NCI-H2227 treated with DMSO at 0.1 percent for 48 hours (cell line): ENCODE data around the gene MT1H.

Experiments used
- DNase-seq: peaks from one replicate; lab custom pipeline; 2025; lab: John Stamatoyannopoulos, UW

The MT1H gene

DNA sequence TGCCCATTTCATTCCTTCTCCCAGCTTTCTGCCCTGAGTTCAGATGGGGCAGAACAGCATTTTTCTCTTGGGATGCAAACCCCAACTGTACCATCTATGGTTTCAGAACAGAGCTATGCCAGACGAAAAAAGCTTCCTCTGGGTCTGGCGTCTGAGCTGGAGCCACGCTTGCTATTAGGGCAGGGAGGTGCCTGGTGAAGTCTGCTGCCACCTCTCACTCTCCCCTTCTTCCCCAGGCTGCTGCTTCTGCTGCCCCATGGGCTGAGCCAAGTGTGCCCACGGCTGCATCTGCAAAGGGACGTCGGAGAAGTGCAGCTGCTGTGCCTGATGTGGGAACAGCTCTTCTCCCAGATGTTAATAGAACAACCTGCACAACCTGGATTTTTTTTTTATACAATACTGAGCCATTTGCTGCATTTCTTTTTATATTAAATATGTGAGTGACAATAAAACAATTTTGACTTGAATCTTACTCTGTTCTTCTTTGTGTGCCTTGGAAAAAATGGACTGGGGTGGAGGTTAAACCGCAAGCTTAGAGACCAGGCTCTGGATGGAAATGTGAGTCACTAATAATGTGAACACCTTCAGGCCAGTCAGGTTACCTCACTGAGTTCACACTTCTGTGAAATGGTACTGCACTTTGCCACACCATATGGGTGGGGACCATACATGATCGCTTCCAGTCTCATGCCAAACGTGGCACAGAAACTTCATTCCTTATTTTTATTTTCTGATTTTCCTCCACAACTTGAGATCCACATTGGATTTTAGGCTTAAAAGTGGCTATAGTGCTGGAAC lies 32.8 kb upstream of the MT1H start:
- no peak for DNase-seq

DNA sequence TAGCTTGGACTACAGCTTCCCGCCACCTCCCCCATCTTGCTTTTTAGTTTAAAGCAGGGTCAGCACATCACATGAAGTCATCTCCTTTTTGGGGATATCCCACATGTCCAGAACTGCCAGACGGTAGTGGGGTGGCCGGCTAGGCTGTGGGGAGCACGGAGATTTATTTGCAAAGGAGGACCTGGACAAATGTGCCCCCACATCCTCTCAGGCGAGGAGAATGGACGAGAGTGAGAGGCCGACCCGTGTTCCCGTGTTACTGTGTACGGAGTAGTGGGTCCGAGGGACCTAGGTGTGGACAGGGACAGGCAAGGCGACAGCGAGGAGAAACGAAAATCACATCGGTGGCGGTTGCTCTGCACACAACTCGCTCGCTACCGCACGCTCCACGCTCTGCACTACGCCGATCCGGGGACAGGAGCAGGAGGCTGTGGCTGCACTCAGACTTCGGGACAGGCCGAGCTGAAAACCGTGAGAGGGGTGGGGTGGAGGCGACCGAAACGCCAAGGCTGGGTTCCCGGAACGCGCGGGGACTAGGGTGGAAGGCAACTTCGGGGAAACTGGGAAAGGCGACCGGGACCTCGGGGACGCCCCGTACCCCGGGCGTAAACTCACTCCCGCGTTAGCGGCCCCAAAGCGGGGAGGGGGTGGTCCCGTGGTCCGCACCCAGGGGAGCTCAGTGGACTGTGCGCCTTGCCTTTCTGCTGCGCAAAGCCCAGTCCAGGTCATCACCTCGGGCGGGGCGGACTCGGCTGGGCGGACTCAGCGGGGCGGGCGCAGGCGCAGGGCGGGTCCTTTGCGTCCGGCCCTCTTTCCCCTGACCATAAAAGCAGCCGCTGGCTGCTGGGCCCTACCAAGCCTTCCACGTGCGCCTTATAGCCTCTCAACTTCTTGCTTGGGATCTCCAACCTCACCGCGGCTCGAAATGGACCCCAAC lies 31.5 kb upstream of the MT1H start, which contains the start of gene MT1A:
TSS of gene MT1A (plus strand) at position 853 of the 937 bp plus-strand sequence. CDS start at position 926, 73 bp downstream.
- DNase-seq, result no peak

DNA sequence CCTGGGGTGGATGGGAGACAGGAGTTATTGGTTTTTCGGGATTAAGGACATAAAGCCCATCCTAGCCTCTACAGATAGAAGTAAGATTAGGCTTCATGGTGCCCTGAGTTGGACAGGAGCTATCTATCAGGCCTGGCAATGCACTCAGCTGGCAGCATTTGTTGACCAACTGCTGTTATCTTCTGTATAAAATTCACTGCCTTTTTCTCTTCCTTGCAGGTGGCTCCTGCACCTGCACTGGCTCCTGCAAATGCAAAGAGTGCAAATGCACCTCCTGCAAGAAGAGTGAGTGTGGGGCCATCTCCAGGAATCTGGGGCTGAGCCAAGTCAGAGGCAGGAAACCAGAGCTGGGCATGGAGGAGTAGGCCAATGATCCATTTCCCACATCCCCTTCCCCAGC lies 30.6 kb upstream of the MT1H start:
- no peak for DNase-seq

DNA sequence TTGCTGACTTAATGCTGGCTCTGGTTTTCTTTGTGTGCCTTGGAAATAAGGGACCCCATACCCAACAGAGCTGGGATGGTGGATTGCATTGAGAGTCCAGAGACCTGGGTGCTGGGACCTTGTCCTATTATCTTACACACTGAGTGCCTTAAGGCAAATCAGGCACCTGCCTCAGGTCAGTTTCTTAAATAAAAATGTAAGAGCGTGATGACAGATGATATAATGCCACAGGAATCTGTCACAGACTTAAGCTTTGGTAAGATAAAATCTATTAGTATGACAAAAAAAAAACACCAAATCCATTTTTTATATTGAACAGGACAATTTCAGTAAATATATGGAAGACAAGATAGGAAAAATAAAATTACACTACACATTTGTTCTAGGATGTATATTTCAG lies 29.5 kb upstream of the MT1H start:
- no peak for DNase-seq

DNA sequence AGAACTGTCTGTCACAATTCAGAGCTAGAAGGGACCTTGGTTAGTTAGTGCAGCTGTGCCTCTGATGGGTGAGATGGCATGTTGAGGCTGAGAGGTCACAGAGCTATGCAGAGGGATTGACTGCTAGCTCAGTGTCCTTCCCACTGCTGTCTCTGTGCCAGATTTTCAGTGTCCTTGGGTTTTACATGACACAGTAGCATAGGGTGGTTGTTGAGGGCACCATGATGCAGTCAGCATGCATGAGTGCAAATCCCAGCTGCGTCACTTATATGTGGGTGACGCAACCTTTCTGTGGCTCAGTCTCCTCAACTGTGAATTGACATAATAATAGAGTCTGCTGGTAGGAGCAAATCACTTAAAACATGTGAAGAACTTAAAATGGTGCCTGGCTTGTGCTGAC lies 28.4 kb upstream of the MT1H start:
- no peak for DNase-seq

DNA sequence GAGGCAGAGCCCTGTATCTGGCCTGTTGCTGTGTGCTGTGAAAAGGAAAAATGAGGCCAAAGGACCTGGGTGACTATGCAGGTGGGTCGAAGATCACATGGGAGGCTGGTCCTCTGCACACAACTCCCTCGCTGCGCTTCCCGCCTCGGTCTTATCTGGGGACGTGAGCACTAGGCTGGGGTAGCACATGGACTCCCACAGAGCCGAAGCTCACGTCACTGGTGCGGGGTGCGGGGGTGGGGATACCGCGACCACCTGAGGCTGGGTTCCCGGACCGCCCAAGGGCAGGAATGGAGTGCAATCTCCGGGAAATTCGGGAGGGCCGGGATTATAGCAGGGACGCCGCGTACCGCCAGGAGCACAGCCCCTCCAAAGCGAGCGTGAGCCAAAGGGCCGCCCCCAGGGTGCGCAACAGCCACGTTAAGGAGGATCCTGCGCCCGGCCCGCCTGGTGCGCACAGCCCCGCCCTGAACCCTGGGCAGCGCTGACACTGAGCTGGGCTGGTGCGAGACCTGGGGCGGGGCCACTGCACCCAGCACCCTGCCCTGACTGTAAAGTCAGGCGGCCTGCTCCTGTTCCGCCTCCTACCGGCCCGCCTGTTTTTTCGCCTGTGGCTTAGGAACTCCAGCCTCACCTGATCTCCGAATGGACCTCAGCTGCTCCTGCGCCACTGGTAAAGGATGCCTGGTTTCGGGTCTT lies 26.4 kb upstream of the MT1H start:
- DNase-seq, result no peak

DNA sequence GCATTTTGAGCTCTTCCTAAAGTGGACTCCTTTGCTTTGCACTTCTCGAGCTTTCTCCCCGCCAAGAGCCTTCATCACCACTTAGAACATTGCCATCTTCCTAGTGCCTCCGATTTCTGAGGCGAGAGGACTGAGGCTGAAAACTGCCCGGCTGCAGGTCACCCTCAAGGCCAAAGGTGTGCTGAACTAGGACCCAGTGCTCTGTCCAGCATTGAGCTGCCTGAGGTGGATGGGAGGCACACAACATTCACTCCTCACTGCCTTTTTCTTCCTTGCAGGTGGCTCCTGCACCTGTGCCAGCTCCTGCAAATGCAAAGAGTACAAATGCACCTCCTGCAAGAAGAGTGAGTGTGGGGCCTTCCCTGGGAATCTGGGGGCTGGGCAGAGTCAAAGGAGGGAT lies 25.8 kb upstream of the MT1H start:
- DNase-seq, result no peak

DNA sequence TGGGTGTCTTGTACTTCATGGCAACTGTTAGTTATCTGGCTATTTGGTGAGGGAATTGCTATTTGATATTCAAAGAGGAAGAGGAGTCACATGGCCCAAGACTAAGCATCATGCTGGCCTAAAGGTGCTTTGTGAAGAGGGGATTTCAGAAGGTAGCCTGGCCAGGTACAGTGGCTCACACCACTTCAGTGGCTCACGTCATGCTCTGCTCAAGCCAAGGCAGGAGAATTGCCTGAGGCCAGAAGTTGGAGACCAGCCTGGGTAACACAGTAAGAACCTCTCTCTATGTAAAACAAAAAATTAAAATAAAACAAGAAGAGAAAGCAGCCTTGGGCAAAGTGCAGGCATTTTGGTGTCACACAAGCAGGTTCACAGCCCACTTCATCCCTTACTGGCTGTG lies 24.3 kb upstream of the MT1H start:
- DNase-seq, result no peak

DNA sequence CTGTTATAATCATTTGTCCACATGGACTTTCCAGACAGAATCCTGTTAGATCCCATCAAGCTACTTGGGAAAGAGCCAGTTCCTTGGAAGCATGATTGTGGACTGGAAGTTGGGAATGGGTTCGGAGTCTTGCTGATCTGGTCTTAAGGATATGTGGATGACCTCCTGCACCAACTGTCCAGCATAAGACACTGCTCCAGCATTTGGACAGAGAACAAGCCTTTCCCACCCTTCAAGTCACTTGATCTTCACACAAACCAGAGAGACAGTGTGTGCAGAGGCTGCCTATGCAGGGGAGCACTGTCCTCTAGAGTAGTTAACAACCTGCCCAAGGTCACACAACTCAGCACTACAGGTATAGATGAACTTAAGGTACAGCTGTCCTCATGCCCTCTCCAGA lies 23.8 kb upstream of the MT1H start:
- no peak for DNase-seq

DNA sequence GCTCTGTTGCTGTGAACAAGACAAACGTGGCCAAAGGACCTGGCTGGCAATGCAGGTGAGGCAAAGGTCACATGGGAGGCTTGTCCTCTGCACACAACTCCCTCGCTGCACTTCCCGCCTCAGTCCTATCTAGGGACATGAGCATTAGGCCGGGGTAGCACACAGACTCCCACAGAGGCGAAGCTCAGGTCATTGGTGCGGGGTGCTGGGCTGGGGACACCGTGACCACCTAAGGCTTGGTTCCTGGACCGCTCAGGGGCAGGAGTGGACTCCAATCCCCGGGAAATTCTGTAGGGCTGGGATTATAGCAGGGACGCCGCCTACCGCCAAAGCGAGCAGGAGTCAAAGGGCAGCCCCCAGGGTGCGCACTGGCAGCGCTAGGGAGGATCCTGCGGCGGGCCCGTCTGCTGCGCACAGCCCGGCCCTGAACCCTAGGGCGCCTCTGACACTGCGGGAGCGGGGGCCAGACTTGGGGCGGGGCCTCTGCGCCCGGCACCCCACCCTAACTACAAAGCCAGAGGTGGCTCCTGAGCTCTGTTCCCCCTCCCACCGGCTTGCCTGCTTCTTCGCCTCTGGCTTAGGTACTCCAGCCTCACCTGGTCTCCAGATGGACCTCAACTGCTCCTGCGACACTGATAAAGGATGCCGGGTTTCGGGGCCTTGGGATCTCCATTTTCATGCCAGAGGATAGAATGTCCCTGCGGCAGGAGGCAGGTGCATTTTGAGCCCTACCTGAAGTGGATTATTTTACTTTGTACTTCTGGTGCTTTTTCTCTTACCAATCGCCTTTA lies 21.8 kb upstream of the MT1H start:
- no peak for DNase-seq

DNA sequence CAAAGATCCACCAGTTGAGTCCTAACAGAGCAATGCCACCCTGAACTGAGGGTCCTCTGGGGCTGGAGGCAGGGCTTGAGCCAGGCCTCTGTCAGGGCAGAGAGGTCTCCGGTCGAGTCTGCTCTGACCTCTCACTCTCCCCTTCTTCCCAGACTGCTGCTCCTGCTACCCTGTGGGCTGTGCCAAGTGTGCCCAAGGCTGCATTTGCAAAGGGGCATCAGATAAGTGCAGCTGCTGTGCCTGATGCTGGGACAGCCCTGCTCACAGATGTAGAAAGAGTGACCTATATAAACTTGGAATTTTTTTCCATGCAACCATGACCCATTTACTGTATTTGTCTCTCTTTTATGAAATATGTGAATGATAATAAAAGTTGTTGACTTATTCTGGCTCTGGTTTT lies 20.3 kb upstream of the MT1H start:
- DNase-seq, result no peak

DNA sequence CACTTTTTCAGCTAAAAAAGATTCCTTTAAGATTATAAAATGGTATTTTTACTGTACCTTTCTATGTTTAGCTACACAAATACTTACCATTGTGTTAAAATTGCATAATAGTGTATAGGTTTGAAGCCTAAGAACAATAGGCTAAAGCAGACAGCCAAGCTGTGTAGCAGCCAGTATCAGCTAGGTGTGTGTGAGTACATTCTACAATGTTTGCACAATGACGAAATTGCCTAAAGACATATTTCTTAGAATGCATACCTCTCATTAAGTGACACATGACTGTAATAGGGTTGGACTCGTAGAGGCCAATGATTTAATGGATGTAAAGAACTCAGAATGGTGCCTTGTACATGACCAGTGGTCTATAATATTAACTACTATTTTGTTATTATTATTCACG lies 19.8 kb upstream of the MT1H start:
- no peak for DNase-seq

DNA sequence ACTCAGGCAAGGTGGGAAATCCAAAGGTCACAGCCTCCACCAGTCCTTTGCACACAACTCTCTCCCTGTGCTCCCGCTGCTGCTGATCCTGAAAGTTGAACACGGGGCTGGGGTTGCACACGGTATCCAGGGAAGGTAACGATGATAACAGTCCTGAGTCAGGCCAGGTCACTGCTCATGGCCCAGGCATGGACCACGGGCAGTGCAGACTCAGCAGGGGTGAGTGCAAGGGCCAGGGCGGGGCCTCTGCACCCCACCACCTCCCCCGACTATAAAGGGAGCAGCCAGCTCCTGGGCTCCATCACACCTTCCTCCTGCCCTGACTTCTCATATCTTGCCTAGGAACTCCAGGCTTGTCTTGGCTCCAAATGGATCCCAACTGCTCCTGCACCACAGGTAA lies 18.0 kb upstream of the MT1H start, which contains the start of gene MT1B:
TSS of gene MT1B (plus strand) at position 301 of the 400 bp plus-strand sequence. CDS start at position 369, 68 bp downstream.
- DNase-seq, result no peak

DNA sequence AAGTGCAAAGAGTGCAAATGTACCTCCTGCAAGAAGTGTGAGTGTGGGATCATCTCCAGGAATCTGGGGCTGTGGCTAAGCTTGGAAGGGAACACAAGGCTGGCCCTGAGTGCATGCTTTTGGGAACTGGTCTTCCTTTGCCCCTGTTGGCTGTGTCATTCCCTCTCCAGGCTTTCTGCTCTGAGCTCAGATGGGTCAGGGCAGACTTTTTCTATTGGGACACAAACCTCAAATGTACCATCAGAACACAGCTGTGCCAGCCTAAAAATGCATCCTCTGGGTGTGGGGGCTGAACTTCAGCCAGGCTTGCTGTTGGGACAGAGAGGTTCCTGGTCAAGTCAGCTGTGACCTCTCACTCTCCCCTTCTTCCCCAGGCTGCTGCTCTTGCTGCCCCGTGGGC lies 17.0 kb upstream of the MT1H start:
- no peak for DNase-seq

DNA sequence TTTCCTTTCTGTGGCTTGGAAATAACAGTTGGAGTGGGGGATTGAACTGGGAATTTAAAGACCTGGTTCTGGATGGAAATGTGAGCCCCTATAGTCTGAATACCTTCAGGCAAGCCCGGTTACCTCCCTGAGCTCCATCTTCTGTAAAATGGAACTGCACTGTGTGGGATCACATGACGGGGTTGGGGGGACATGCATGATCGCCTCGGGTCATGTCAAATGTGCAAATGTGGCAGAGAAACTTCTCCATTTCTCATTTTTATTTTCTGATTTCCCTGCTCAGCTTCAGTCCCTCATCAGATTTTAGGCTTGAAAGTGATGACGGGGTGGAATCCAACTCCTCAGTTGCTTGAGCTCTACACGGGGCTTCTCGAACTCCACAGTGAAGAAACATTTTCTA lies 16.4 kb upstream of the MT1H start:
- DNase-seq, result no peak

DNA sequence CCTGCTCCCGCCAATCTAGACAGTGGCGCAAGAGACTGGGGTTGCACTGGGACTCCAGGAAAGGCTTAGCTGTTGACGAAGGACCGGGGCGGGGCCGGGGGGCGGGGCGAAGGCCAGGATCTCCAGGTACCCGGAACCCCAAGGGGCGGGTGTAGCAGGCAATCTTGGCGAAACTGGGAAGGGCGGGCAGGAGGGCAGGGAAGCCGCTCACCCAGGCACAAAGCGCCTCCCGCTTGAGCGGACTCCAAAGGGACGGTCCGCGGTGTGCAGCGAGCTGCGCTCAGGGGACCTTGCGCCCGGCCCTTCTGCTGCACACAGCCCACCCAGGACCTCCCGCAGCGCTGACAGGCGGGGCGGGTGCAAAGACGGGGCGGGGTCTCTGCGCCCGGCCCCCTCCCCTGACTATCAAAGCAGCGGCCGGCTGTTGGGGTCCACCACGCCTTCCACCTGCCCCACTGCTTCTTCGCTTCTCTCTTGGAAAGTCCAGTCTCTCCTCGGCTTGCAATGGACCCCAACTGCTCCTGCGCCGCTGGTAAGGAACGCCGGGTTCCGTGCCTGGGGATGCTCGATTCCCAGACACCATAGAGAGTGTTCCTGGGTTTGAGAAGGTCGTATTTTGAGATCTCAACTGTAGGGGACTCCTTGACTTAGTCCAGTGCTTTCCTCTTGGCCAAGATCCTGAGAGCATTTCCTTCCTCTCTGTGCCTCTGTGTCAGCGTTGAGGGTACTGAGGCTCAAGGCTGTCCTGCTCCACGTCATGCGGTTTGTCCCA lies 11.9 kb upstream of the MT1H start, which contains the start of gene MT1F:
TSS of gene MT1F (plus strand) at position 405 of the 772 bp plus-strand sequence. CDS start at position 505, 100 bp downstream.
- DNase-seq, result peak; percentile 84

DNA sequence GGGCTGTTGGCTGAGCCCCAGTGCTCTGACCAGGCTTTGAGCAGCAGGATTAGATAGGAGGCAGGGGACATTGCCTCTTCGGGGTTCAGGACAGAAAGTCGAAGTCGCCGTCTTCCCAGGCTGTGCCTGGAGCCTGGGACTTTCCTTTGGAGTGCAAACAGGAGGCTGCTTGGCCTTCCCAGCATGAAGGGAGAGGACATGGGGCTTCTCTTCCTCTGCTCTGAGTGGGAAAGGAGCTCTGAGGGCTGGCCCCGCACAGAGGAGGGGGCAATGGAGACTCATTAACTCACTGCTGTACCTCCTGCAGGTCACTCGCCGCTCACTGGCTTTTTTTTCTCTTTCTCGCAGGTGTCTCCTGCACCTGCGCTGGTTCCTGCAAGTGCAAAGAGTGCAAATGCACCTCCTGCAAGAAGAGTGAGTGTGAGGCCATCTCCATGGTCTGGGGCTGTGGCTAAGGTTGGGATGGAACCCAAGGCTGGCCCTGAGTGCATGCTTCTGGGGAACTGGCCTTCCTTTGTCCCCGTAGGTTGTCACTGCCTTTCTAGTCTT lies 11.2 kb upstream of the MT1H start:
- no peak for DNase-seq

DNA sequence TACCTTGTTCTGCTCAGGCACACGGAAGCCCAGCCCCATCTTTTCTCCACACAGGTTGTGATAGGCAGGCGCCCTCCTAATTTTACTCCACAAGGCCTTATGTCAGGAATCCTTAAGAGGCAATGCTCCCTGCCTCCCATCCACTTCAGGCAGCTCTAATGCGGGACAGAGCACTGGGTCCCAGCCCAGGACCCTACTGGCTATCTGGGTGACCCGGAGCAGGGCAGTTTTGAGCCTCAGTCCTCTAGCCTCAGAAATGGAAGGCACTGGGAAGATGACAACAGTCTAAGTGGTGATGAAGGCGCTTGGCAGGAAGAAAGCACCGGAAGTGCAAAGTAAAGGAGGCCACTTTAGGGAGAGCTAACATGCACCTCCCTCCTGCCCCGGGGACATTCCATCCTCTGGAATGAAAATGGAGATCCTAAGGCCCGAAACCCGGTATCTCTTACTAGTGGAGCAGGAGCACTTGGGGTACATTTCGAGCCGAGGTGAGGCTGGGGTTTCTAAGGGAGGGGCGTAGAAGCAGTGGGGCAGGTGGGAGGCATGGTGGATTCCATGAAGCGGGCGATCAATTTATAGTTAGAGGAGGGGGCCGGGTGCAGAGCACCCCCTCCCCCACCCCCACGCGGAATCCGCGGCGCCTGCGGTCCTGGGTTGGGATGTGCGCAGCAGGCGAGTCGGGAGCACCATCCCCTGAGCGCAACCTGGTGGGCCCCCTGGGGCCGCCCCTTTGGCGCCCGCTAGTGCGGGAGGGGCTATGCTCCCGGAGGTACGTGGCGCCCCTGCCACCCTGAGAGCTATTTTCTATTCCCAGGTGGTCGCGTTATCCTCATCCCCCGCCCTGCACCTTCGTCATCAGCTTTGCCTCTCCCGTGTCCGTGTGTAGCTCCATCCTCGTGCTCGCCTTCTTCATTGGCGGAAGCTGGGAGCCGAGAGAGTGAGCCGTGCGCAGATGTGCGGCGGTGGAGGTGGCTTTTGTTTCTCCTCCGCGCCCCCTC lies 7.0 kb upstream of the MT1H start:
- DNase-seq, result peak; percentile 24

DNA sequence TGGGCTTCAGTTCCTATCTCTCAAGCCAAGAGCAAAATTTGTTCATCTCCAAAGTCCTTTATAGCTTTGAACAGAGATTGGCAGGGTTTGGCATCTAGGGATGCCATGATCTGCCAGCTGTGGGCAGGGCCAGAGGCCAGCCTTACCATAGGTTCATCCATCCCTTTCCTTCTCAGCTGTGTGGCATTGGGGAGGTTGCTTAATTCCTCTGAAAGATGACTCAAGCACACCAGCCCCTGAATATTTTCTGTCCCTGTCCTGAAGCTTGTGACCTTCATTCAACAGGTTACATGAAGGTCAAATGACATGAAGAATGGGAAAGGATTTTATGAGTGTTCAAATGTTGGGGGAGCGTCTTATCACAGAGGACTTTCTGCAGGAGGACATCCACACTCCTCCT lies 5.1 kb upstream of the MT1H start:
- no peak for DNase-seq
